ENCODE measurements around the gene MBNL1. TPM values are rescaled to one million over a fixed set of nuclear protein-coding genes. Genes with fewer than 3 reads are reported as not detected.

MBNL1 gene
- total and polyA plus RNA-seq, 2 of the 4 experiments (the other 2 are of a cell fraction), result 127 to 664 TPM

GRCh38 chr3:152497457-152497856 is 228.7 kb downstream of the MBNL1 start:
- Histone ChIP-seq H4K91ac (ENCODE audit: insufficient read depth, low read depth, low read length) (no peak overlapping the region), H2BK15ac (ENCODE audit: low read depth, low read length) (no peak overlapping the region), H3K9me1 (ENCODE audit: insufficient read depth, low read length) (no peaks in the 10 kb centered on the region), H2AK9ac (replicated peaks; ENCODE audit: low read depth, low read length, poor library complexity) (no peak overlapping the region), H3K4me2 (ENCODE audit: low read depth, low read length) (peak overlapping the region; percentile 79), H3K56ac (ENCODE audit: extremely low read depth, insufficient read depth, low read length) (no peak overlapping the region), H3K9ac (ENCODE audit: low read depth, low read length) (no peak overlapping the region), H3K27ac (ENCODE audit: insufficient read depth, low read length) (no peak overlapping the region), H3K4ac (ENCODE audit: low read depth, low read length) (no peak overlapping the region), H4K8ac (ENCODE audit: low read depth in 2 of 2, low read length in 2 of 2) (no peak overlapping the region), H3K27me3 (ENCODE audit: control insufficient read depth, insufficient read depth, low read length) (no peaks in the 10 kb centered on the region), H2BK5ac (ENCODE audit: low read depth, low read length, poor library complexity, severe bottlenecking) (no peak overlapping the region), H2BK120ac (ENCODE audit: low read depth, low read length) (no peak overlapping the region), H3K79me1 (ENCODE audit: low read depth in 1 of 2, low read length in 2 of 2) (no peaks in the 10 kb centered on the region), H3K4me3 (ENCODE audit: insufficient read depth, low read depth, low read length) (no peak overlapping the region), H3K23ac (ENCODE audit: low read depth, low read length) (no peak overlapping the region), H3K4me1 (ENCODE audit: control insufficient read depth, insufficient read depth, low read length) (no peaks in the 10 kb centered on the region), H2AK5ac (ENCODE audit: low read depth, low read length) (no peak overlapping the region), H4K5ac (ENCODE audit: low read depth, low read length) (no peak overlapping the region), H3K14ac (replicated peaks; ENCODE audit: low read depth, low read length) (no peak overlapping the region), H2BK20ac (ENCODE audit: low read depth, low read length) (no peak overlapping the region), H4K20me1 (ENCODE audit: insufficient read depth, low read length) (no peaks in the 10 kb centered on the region), H3K36me3 (ENCODE audit: control insufficient read depth, insufficient read depth, low read length) (no peaks in the 10 kb centered on the region), H3K9me3 (ENCODE audit: control insufficient read depth, insufficient read depth, low read length) (no peaks in the 10 kb centered on the region), H3K18ac (ENCODE audit: low read depth, low read length) (no peak overlapping the region), H2AFZ (replicated peaks; ENCODE audit: low read length, poor library complexity) (no peak overlapping the region)
- ATAC-seq (ENCODE audit: low read depth) (peak; percentile 35), DNase-seq (peak; percentile 24)
- CTCF ChIA-PET, result interaction anchor here (0.9 kb wide), 1 partner anchor 17 kb away, joined by 3 read pairs; no protein-coding TSS in a partner anchor
- in situ Hi-C loops (cut with MboI; ENCODE audit: low sequenced_read_pairs), result no loop called here
- no TSS peak for BruUV-seq (replicated peaks)
- TF ChIP-seq RAD21 (IDR thresholded peaks at IDR 0.05; ENCODE audit: low read length) (no peak), CEBPB (IDR thresholded peaks at IDR 0.05; ENCODE audit: low read depth, low read length) (peak; percentile 38; the same call in 1 of the 2 replicates), ELK1 (IDR thresholded peaks at IDR 0.05; ENCODE audit: borderline replicate concordance, low read depth, low read length) (no peak)
- POLR2A ChIA-PET (ENCODE audit: unreplicated experiment), result no interaction called here
- intact Hi-C loops (cut with micrococcal nuclease), result no loop called here
- 42% methylated on average over 2 of the region's 3 CpGs; no CpG with 5 or more reads in 1 of the 2 experiments for WGBS, 2 experiments (ENCODE audit: extremely low coverage in 2 of 2, insufficient read length in 1 of 2)
- dilution Hi-C loops (cut with HindIII; ENCODE audit: low sequenced_read_pairs, unreplicated experiment), result no loop called here
